GM12878 (cell line): ENCODE measurements around the gene CHPT1. TPM values are rescaled to one million over a fixed set of nuclear protein-coding genes. Genes with fewer than 3 reads are reported as not detected.

Experiments used
- ATAC-seq: fragments of 200-7000 bp; cut with Tn5 transposase; 3 replicates; pipeline ENCODE4 v1.9.1; 2020; ENCODE audit warnings: mild to moderate bottlenecking, moderate library complexity
- BruUV-seq: library from RNA; stranded (reverse); fragments of 400-500 nt; replicated peaks from 2 replicates; lab custom pipeline; 2021; lab: Mats Ljungman, UMichigan
- CTCF ChIA-PET: fragments of 300-600 bp; sonication (Branson Sonifier 250); formaldehyde crosslinking; extraction: SDS; loops from one replicate; lab custom pipeline; 2021; ENCODE audit warnings: inconsistent platforms; lab: Yijun Ruan, JAX
- POLR2A ChIA-PET: fragments of 350-600 bp; formaldehyde crosslinking; extraction: SDS; loops from one replicate; lab custom pipeline; 2021; ENCODE audit warnings: inconsistent platforms; lab: Charles Lee
- RAD21 ChIA-PET: fragments of 300-600 bp; sonication (Branson Sonifier 250); formaldehyde crosslinking; loops from one replicate; lab custom pipeline; 2023; ENCODE audit warnings: antibody characterized with exemption; ENCODE audit not compliant: unreplicated experiment; lab: Charles Lee
- SMC1A ChIA-PET: fragments of 300-600 bp; sonication (Branson Sonifier 250); formaldehyde crosslinking; loops from one replicate; lab custom pipeline; 2023; ENCODE audit not compliant: unreplicated experiment, uncharacterized antibody; lab: Charles Lee
- DNase-seq: peaks from one replicate; pipeline ENCODE4 v3.0.0-alpha.2; 2011; ENCODE audit warnings: low read depth, low spot score
- FAIRE-seq: peaks from 3 replicates; lab custom pipeline; 2011; peaks lifted over from hg19 to GRCh38; lab: Jason Lieb, UNC
- H2AFZ ChIP-seq: 2 replicates; pipeline ENCODE4 v1.6.0; 2011; ENCODE audit warnings: low read depth, low read length, control low read depth; ENCODE audit not compliant: control insufficient read depth
- H3K27ac ChIP-seq: 2 replicates; pipeline ENCODE4 v1.5.1; 2011; ENCODE audit warnings: control low read depth; ENCODE audit not compliant: control insufficient read depth, insufficient read depth
- H3K27me3 ChIP-seq, 2 experiments: replicated peaks in 1 of 2; 2 replicates each; pipeline versions ENCODE4 v1.6.0 to v1.6.1; 2011; ENCODE audit warnings: low read length in 1 of 2; ENCODE audit not compliant: control insufficient read depth in 2 of 2, insufficient read depth in 2 of 2
- H3K36me3 ChIP-seq, 2 experiments: 2 replicates each; pipeline ENCODE4 v1.5.1; 2011; ENCODE audit warnings: low read length in 1 of 2; ENCODE audit not compliant: control insufficient read depth in 2 of 2, insufficient read depth in 2 of 2
- H3K4me1 ChIP-seq: 2 replicates; pipeline ENCODE4 v1.6.1; 2011; ENCODE audit warnings: mild to moderate bottlenecking, low read length, moderate library complexity, mixed read lengths; ENCODE audit not compliant: control insufficient read depth, insufficient read depth
- H3K4me2 ChIP-seq: 2 replicates; pipeline ENCODE4 v1.6.0; 2011; ENCODE audit warnings: control low read depth; ENCODE audit not compliant: control insufficient read depth, insufficient read depth
- H3K4me3 ChIP-seq: fragments of 200-600 bp; sonication (generic); 2 replicates; pipeline ENCODE4 v1.5.1; 2016
- H3K79me2 ChIP-seq: 2 replicates; pipeline ENCODE4 v1.6.0; 2011; ENCODE audit warnings: low read length; ENCODE audit not compliant: control insufficient read depth, insufficient read depth
- H3K9ac ChIP-seq: 2 replicates; pipeline ENCODE4 v1.8.0; 2011; ENCODE audit warnings: low read length, control low read depth, mixed read lengths; ENCODE audit not compliant: control insufficient read depth, insufficient read depth
- H3K9me3 ChIP-seq: replicated peaks from 3 replicates; pipeline ENCODE4 v1.5.1; 2011; ENCODE audit warnings: mild to moderate bottlenecking, low read length; ENCODE audit not compliant: control insufficient read depth, insufficient read depth
- H4K20me1 ChIP-seq: 2 replicates; pipeline ENCODE4 v1.6.0; 2011; ENCODE audit not compliant: control insufficient read depth, insufficient read depth
- ASH2L ChIP-seq: fragments of 300-600, 200-600 bp; sonication (generic); IDR thresholded peaks from 2 replicates; pipeline ENCODE4 v1.6.1; 2017; ENCODE audit warnings: low read depth, mild to moderate bottlenecking, borderline replicate concordance
- BCL11A ChIP-seq: IDR thresholded peaks from 2 replicates; pipeline ENCODE4 v1.6.1; 2011; ENCODE audit warnings: low read depth, low read length
- BCLAF1 ChIP-seq: fragments of 450-650 bp; IDR thresholded peaks from 2 replicates; pipeline ENCODE4 v1.6.1; 2017; ENCODE audit warnings: antibody characterized with exemption, mild to moderate bottlenecking, moderate library complexity
- CBX5 ChIP-seq: sonication (generic); IDR thresholded peaks from 2 replicates; pipeline ENCODE4 v1.6.1; 2016; ENCODE audit warnings: low read depth, moderate library complexity, mild to moderate bottlenecking, inconsistent platforms
- CREM ChIP-seq: IDR thresholded peaks from 2 replicates; pipeline ENCODE4 v1.6.1; 2014; ENCODE audit warnings: antibody characterized with exemption, low read depth
- CTCF ChIP-seq, 3 experiments: IDR thresholded peaks in 2 of 3; conservative IDR thresholded peaks in 1 of 3; 2 replicates each; pipeline ENCODE4 v1.5.1; 2011; ENCODE audit warnings: low read depth in 3 of 3, low read length in 3 of 3, mild to moderate bottlenecking in 3 of 3, control low read depth in 2 of 3, moderate library complexity in 2 of 3, inconsistent platforms in 1 of 3, mixed read lengths in 1 of 3; ENCODE audit not compliant: control insufficient read depth in 2 of 3, insufficient read depth in 1 of 3; ENCODE audit errors: extremely low read depth in 1 of 3
- DPF2 ChIP-seq: fragments of 450-650 bp; IDR thresholded peaks from 2 replicates; pipeline ENCODE4 v1.6.1; 2017; ENCODE audit warnings: mild to moderate bottlenecking
- NRF1 ChIP-seq: conservative IDR thresholded peaks from 2 replicates; pipeline ENCODE4 v1.6.1; 2011; ENCODE audit warnings: mild to moderate bottlenecking, low read depth, low read length, improper control_type of control experiment
- PAX8 ChIP-seq: fragments of 450-650 bp; IDR thresholded peaks from 2 replicates; pipeline ENCODE4 v1.6.1; 2017; ENCODE audit warnings: mild to moderate bottlenecking, moderate library complexity
- POLR2AphosphoS5 ChIP-seq: IDR thresholded peaks from 2 replicates; pipeline ENCODE4 v1.6.1; 2011; ENCODE audit warnings: mild to moderate bottlenecking, low read length, inconsistent platforms
- POU2F2 ChIP-seq: IDR thresholded peaks from 3 replicates; pipeline ENCODE4 v1.6.1; 2011; ENCODE audit warnings: low read depth, mild to moderate bottlenecking, low read length, borderline replicate concordance
- SREBF2 ChIP-seq: IDR thresholded peaks from 2 replicates; pipeline ENCODE4 v1.6.1; 2012; ENCODE audit warnings: mild to moderate bottlenecking, low read length
- TAF1 ChIP-seq: IDR thresholded peaks from 2 replicates; pipeline ENCODE4 v1.6.1; 2011; ENCODE audit warnings: mild to moderate bottlenecking, low read depth, low read length, borderline replicate concordance
- TCF12 ChIP-seq: IDR thresholded peaks from 2 replicates; pipeline ENCODE4 v1.6.1; 2011; ENCODE audit warnings: low read depth, mild to moderate bottlenecking, low read length
- ZNF274 ChIP-seq: IDR thresholded peaks from one replicate; pipeline ENCODE4 v1.8.0; 2011; ENCODE audit not compliant: insufficient read length, insufficient read depth
- ZZZ3 ChIP-seq: IDR thresholded peaks from 2 replicates; pipeline ENCODE4 v1.6.1; 2011; ENCODE audit warnings: low read depth; ENCODE audit not compliant: control insufficient read depth, insufficient read length
- WGBS: methylation state at CpG from one replicate; pipeline ENCODE4 v1.1.6; 2016; ENCODE audit warnings: low lambda C conversion rate; ENCODE audit not compliant: insufficient replicate concordance, insufficient coverage; ENCODE audit errors: missing lambda C conversion rate; 5-methylcytosine and 5-hydroxymethylcytosine counted together
- in situ Hi-C: fragments of 300-500 bp; cut with MboI; formaldehyde crosslinking; loops from 9 replicates; pipeline ENCODE4 v1.14.3; 2018; ENCODE audit warnings: mixed read lengths
- intact Hi-C: fragments of 100-400 bp; cut with micrococcal nuclease; formaldehyde crosslinking; loops from one replicate; pipeline ENCODE4 v1.14.2; 2022; ENCODE audit not compliant: unreplicated experiment
- polyA plus RNA-seq, 11 experiments: library from polyadenylated mRNA; depleted of rRNA in 4 of 11; unstranded in 6 of 11; stranded (reverse) in 5 of 11; fragments of >200 nt; fragmentation: Nextera tagmentation in 4 of 11; fragmentation: Illumina TruSeq in 1 of 11; extraction: Ambion mirVana in 4 of 11; extraction: Trizol in 1 of 11; gene quantifications; 1 replicate in 1 of 11; 2 replicates in 10 of 11; pipeline versions ENCODE4 v1.2.1 to v1.2.3, GENCODE V29; 2011 to 2016; ENCODE audit warnings: inconsistent platforms in 2 of 11, missing spikeins in 2 of 11, low read depth in 1 of 11
- total RNA-seq, 4 experiments: library from RNA; depleted of rRNA in 3 of 4; stranded (reverse); fragments of >200 nt in 3 of 4; fragmentation: Illumina TruSeq in 1 of 4; extraction: Trizol in 1 of 4; gene quantifications; 2 replicates each; pipeline versions ENCODE4 v1.2.1 to v1.2.3, GENCODE V29; 2013 to 2021
- TF ChIP-seq, protein P1 (sequence below): IDR thresholded peaks from 2 replicates; pipeline ENCODE4 v1.6.1; 2012; ENCODE audit warnings: mild to moderate bottlenecking, low read depth, low read length

The CHPT1 gene
- total and polyA plus RNA-seq, 10 of the 15 experiments (the other 5 are each of a cell fraction or from before 2014, with no cell fraction given), result 0.85 to 10.2 (median 3.9) TPM

DNA sequence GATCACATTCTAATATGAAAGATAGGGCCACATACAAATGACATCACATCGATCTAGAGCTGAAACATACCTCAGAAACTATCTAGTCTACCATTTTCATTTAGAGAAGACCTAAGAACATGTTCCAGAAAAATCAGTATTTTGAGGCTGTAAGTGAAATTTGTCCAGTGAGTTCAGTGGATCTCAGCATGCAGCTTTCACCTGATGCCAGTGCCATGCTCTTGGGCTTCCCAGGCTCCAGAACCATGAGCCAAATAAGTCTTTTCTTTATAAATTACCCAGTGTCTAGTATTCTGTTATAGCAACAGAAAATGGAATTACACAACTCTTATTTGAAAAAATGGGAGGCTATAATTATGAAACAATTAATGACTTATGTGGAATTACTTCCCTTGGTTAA lies 9.0 kb downstream of the CHPT1 start:
- in situ Hi-C loops (no loop called here), intact Hi-C loops (no loop called here)
- H3K79me2 ChIP-seq, result no peaks in the 10 kb centered on the region
- no peaks in the 10 kb centered on the region for H3K36me3 ChIP-seq
- no peak for ATAC-seq
- no peaks in the 10 kb centered on the region for H4K20me1 ChIP-seq
- POLR2A ChIA-PET, result no interaction called here
- RAD21 ChIA-PET, result no interaction called here
- H3K9ac ChIP-seq, result no peak overlapping the region
- FAIRE-seq, result no peak
- no peaks in the 10 kb centered on the region for H3K4me1 ChIP-seq
- H2AFZ ChIP-seq, result no peak overlapping the region
- SMC1A ChIA-PET, result interaction anchor here (1.1 to 1.5 kb wide), 2 partner anchors 9 to 99 kb away, joined by 3 to 4 read pairs; no protein-coding TSS in a partner anchor
- CTCF ChIA-PET, result interaction anchor here (0.7 kb wide), 1 partner anchor 71 kb away, joined by 3 read pairs; no protein-coding TSS in a partner anchor
- no peak overlapping the region for H3K4me3 ChIP-seq
- H3K9me3 ChIP-seq, result no peaks in the 10 kb centered on the region
- H3K27ac ChIP-seq, result no peak overlapping the region
- no peaks in the 10 kb centered on the region for H3K27me3 ChIP-seq
- no peak for DNase-seq
- no TSS peak for BruUV-seq
- H3K4me2 ChIP-seq, result no peak overlapping the region
- WGBS, result 95% methylated on average over 1 of the region's 1 CpG
- no peak for TF ChIP-seq BCL11A
- no peak for TF ChIP-seq CBX5
- no peak for TF ChIP-seq PAX8
- TF ChIP-seq BCLAF1, result no peak
- TF ChIP-seq CTCF (IDR thresholded peaks at IDR 0.05 in 2 of 3, conservative IDR thresholded peaks at IDR 0.05 in 1 of 3; ENCODE audit: control insufficient read depth in 2 of 3, extremely low read depth in 1 of 3, insufficient read depth in 1 of 3, low read depth in 3 of 3, low read length in 3 of 3), result no peak
- TF ChIP-seq, protein P1, sequence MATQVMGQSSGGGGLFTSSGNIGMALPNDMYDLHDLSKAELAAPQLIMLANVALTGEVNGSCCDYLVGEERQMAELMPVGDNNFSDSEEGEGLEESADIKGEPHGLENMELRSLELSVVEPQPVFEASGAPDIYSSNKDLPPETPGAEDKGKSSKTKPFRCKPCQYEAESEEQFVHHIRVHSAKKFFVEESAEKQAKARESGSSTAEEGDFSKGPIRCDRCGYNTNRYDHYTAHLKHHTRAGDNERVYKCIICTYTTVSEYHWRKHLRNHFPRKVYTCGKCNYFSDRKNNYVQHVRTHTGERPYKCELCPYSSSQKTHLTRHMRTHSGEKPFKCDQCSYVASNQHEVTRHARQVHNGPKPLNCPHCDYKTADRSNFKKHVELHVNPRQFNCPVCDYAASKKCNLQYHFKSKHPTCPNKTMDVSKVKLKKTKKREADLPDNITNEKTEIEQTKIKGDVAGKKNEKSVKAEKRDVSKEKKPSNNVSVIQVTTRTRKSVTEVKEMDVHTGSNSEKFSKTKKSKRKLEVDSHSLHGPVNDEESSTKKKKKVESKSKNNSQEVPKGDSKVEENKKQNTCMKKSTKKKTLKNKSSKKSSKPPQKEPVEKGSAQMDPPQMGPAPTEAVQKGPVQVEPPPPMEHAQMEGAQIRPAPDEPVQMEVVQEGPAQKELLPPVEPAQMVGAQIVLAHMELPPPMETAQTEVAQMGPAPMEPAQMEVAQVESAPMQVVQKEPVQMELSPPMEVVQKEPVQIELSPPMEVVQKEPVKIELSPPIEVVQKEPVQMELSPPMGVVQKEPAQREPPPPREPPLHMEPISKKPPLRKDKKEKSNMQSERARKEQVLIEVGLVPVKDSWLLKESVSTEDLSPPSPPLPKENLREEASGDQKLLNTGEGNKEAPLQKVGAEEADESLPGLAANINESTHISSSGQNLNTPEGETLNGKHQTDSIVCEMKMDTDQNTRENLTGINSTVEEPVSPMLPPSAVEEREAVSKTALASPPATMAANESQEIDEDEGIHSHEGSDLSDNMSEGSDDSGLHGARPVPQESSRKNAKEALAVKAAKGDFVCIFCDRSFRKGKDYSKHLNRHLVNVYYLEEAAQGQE, result no peak
- no peak for TF ChIP-seq TCF12
- no peak for TF ChIP-seq CREM
- no peak for TF ChIP-seq NRF1
- no peak for TF ChIP-seq ZNF274
- no peak for TF ChIP-seq ZZZ3
- no peak for TF ChIP-seq POU2F2
- no peak for TF ChIP-seq ASH2L
- TF ChIP-seq TAF1, result no peak
- no peak for TF ChIP-seq DPF2
- TF ChIP-seq POLR2AphosphoS5, result no peak
- no peak for TF ChIP-seq SREBF2
